ENCODE data around the gene ANXA2.

ANXA2 gene

GRCh38 chr15:60382773-60383674, 14.8 kb downstream of the ANXA2 start:
- Histone ChIP-seq H3K4me3 (ENCODE audit: low read length) (no peak overlapping the region), H3K27me3 (ENCODE audit: low read depth, low read length) (no peaks in the 10 kb centered on the region), H2AFZ (ENCODE audit: low read depth, low read length) (no peak overlapping the region), H3K79me2 (ENCODE audit: low read length) (peaks cover 16% of the 10 kb centered on the region), H3K36me3 (replicated peaks; ENCODE audit: low read depth, low read length) (peaks cover 39% of the 10 kb centered on the region), H3K9me3 (ENCODE audit: insufficient read depth, low read length) (no peaks in the 10 kb centered on the region), H3K4me2 (ENCODE audit: low read length) (no peak overlapping the region), H4K20me1 (ENCODE audit: insufficient read depth, low read length) (peaks cover 22% of the 10 kb centered on the region), H3K27ac (ENCODE audit: low read length) (no peak overlapping the region), H3K9ac (ENCODE audit: low read length) (no peak overlapping the region), H3K4me1 (ENCODE audit: low read length) (no peaks in the 10 kb centered on the region)
- TF ChIP-seq EZH2phosphoT487 (IDR thresholded peaks at IDR 0.05; ENCODE audit: low read depth) (no peak), CTCF (IDR thresholded peaks at IDR 0.05; ENCODE audit: low read depth, low read length) (no peak)

GRCh38 chr15:60381148-60381788, 16.5 kb downstream of the ANXA2 start:
- H3K4me2 ChIP-seq (ENCODE audit: low read length) = no peak overlapping the region
- H3K9ac ChIP-seq (ENCODE audit: low read length) = no peak overlapping the region
- peaks cover 39% of the 10 kb centered on the region for H3K36me3 ChIP-seq (replicated peaks; ENCODE audit: low read depth, low read length)
- no peak for TF ChIP-seq EZH2phosphoT487 (IDR thresholded peaks at IDR 0.05; ENCODE audit: low read depth)
- no peak for TF ChIP-seq CTCF (IDR thresholded peaks at IDR 0.05; ENCODE audit: low read depth, low read length)
- no peaks in the 10 kb centered on the region for H3K9me3 ChIP-seq (ENCODE audit: insufficient read depth, low read length)
- H3K4me3 ChIP-seq (ENCODE audit: low read length) = no peak overlapping the region
- H3K4me1 ChIP-seq (ENCODE audit: low read length) = no peaks in the 10 kb centered on the region
- no peak overlapping the region for H2AFZ ChIP-seq (ENCODE audit: low read depth, low read length)
- no peak overlapping the region for H3K27ac ChIP-seq (ENCODE audit: low read length)
- H3K27me3 ChIP-seq (ENCODE audit: low read depth, low read length) = no peaks in the 10 kb centered on the region
- H4K20me1 ChIP-seq (ENCODE audit: insufficient read depth, low read length) = peaks cover 7% of the 10 kb centered on the region; the same call in 1 of the 2 replicates
- peaks cover 4% of the 10 kb centered on the region; the same call in 1 of the 2 replicates for H3K79me2 ChIP-seq (ENCODE audit: low read length)

GRCh38 chr15:60379525-60380274, 18.1 kb downstream of the ANXA2 start:
- Histone ChIP-seq H3K79me2 (ENCODE audit: low read length) (no peaks in the 10 kb centered on the region), H3K4me3 (ENCODE audit: low read length) (no peak overlapping the region), H3K4me1 (ENCODE audit: low read length) (no peaks in the 10 kb centered on the region), H2AFZ (ENCODE audit: low read depth, low read length) (no peak overlapping the region), H4K20me1 (ENCODE audit: insufficient read depth, low read length) (peaks cover 8% of the 10 kb centered on the region; the same call in 1 of the 2 replicates), H3K27ac (ENCODE audit: low read length) (no peak overlapping the region), H3K4me2 (ENCODE audit: low read length) (no peak overlapping the region), H3K9ac (ENCODE audit: low read length) (no peak overlapping the region), H3K36me3 (replicated peaks; ENCODE audit: low read depth, low read length) (peaks cover 32% of the 10 kb centered on the region), H3K9me3 (ENCODE audit: insufficient read depth, low read length) (no peaks in the 10 kb centered on the region), H3K27me3 (ENCODE audit: low read depth, low read length) (no peaks in the 10 kb centered on the region)
- no peak for TF ChIP-seq EZH2phosphoT487 (IDR thresholded peaks at IDR 0.05; ENCODE audit: low read depth)
- no peak for TF ChIP-seq CTCF (IDR thresholded peaks at IDR 0.05; ENCODE audit: low read depth, low read length)

GRCh38 chr15:60379185-60379524, 18.6 kb downstream of the ANXA2 start:
- no peaks in the 10 kb centered on the region for H3K9me3 ChIP-seq (ENCODE audit: insufficient read depth, low read length)
- peaks cover 30% of the 10 kb centered on the region for H3K36me3 ChIP-seq (replicated peaks; ENCODE audit: low read depth, low read length)
- no peak overlapping the region for H3K27ac ChIP-seq (ENCODE audit: low read length)
- no peaks in the 10 kb centered on the region for H3K79me2 ChIP-seq (ENCODE audit: low read length)
- no peaks in the 10 kb centered on the region for H3K4me1 ChIP-seq (ENCODE audit: low read length)
- no peaks in the 10 kb centered on the region for H3K27me3 ChIP-seq (ENCODE audit: low read depth, low read length)
- H4K20me1 ChIP-seq (ENCODE audit: insufficient read depth, low read length) = peaks cover 8% of the 10 kb centered on the region; the same call in 1 of the 2 replicates
- H3K9ac ChIP-seq (ENCODE audit: low read length) = no peak overlapping the region
- no peak for TF ChIP-seq CTCF (IDR thresholded peaks at IDR 0.05; ENCODE audit: low read depth, low read length)
- no peak overlapping the region for H3K4me2 ChIP-seq (ENCODE audit: low read length)
- H3K4me3 ChIP-seq (ENCODE audit: low read length) = no peak overlapping the region
- H2AFZ ChIP-seq (ENCODE audit: low read depth, low read length) = no peak overlapping the region

Measured in OCI-LY3 (cell line).